ENCODE results near the gene OBSCN.

OBSCN gene

DNA sequence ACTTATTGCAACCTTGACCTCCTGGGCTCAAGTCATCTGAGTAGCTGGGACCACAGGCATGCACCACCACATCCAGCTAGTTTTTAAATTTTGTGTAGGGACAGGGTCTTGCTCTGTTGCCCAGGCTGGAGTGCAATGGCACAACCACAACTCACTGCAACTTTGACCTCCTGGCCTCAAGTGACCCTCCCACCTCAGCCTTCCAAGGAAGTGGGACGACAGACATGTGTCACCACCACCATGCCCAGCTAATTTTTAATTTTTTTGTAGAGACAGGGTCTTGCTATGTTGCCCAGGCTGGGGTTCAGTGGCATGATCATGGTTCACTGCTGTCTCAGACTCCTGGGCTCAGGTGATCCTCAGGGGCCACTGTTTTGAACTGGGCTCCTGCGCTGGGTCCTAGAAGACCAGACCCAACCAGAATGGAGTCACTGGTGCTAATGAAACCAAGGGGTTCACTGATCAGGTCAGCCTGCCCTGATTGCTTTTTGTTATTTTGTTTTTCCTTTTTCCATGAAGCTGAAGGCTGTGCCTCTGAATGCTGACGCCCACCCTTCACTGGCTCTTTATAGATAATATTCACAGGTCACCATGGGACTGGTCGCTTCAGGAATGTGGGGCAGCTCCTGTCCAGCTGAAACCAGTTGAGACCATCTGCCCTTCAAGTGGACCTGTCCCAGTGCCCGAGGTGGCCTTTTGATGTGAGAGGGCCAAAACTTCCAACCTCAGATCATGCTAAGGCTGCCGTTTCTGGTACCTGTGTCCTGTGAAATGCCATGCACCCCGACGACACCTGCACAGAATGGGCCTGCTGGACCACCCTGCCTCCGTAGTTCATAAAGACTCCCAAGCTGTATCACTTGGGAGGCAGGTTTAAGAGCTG, 203.9 kb downstream of the OBSCN start:
- TF ChIP-seq ZFX (IDR thresholded peaks at IDR 0.05): no peak
- TF ChIP-seq CTCF (conservative IDR thresholded peaks at IDR 0.05): no peak

DNA sequence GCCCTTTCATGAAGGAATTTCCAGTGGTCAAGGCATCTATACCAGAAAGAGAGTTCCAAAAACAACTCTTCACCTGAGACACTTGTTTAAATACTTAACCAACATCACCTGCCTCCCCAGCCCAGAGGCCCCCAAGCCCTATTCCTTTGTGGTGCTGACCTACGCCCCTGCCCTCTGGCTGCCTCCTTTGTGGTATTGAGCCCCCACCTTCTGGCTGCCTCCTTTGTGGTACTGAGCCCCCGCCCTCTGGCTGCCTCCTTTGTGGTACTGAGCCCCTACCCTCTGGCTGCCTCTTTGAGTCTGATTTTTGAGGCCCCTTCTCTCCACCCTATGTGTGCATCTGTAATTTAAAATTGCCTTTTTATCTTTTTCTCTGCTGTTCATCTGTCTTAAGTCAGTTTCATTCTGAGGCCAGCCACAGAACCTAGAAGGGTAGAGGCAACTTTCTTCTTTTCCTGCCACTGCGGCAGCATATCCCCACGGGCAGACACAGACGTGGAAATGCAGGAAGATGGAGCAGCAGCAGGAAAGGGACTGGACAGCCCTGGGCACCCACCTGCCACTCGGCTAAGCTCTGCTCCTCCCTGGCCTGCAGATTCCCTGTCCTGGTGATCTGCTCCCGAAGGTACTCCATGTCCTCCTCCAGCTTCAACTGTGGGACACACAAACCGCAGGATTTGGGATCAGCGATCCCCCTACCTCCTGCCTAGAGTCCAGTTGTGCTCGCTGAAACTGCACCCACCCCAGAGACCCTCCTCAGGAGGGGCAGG, 205.6 kb downstream of the OBSCN start:
- no peak overlapping the region for H3K27ac ChIP-seq
- TF ChIP-seq CTCF (conservative IDR thresholded peaks at IDR 0.05): no peak
- TF ChIP-seq ZFX (IDR thresholded peaks at IDR 0.05): no peak

More for the DNA sequence above, 203.9 kb downstream of the OBSCN start:
- no peak overlapping the region for H3K27ac ChIP-seq

GRCh38 chr1:228414511-228415211, 206.8 kb downstream of the OBSCN start:
- TF ChIP-seq CTCF (conservative IDR thresholded peaks at IDR 0.05) (no peak), ZFX (IDR thresholded peaks at IDR 0.05) (no peak)
- no peak overlapping the region for H3K27ac ChIP-seq

DNA sequence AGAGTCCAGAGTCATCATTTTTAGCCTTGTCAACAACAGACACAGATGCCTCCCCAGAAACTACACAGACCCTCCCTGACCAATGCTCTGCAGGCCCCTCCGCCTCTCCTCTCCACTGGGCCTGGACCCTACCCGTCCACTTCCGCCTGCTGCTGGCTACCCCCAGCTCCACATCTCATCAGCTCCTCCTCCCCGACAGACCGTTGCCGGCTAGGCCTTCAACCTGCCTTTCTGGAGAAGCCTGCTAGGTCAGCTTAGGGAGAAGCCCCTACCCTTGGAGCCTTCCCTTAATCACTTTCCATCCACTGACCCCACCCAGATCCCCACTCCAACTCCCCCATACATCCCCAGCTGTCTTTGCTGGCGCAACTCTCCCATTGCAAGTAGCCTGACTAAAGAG, 207.4 kb downstream of the OBSCN start:
- H3K27ac ChIP-seq: no peak overlapping the region
- TF ChIP-seq ZFX (IDR thresholded peaks at IDR 0.05): no peak
- no peak for TF ChIP-seq CTCF (conservative IDR thresholded peaks at IDR 0.05)

- no peak for TF ChIP-seq ZFX (IDR thresholded peaks at IDR 0.05)
- TF ChIP-seq CTCF (conservative IDR thresholded peaks at IDR 0.05): no peak
Measured at GRCh38 chr1:228415853-228416216, 208.0 kb downstream of the OBSCN start.

GRCh38 chr1:228416217-228416933, 208.5 kb downstream of the OBSCN start, which contains the start of gene TRIM17:
TSS of gene TRIM17 (minus strand) at chr1:228416861. CDS start at chr1:228415072, 1,789 bp downstream.
- no peak within 1 kb of the TSS for H3K27ac ChIP-seq
- no peak for TF ChIP-seq ZFX (IDR thresholded peaks at IDR 0.05)
- no peak for TF ChIP-seq CTCF (conservative IDR thresholded peaks at IDR 0.05)

More at GRCh38 chr1:228415853-228416216, 208.0 kb downstream of the OBSCN start:
- H3K27ac ChIP-seq: no peak overlapping the region

Data from C4-2B (cell line).